K562 (cell line): Measurements from ENCODE around the gene TENT4B. TPM values are rescaled to one million over a fixed set of nuclear protein-coding genes. Genes with fewer than 3 reads are reported as not detected.
A peak's percentile ranks its signal among the peaks of the same experiment; 100 is the strongest.

Experiments
- ETS2 ChIP-seq: IDR thresholded peaks from 2 replicates; pipeline ENCODE4 v1.6.1; 2016; ENCODE audit warnings: borderline replicate concordance, missing genetic modification characterization, mild to moderate bottlenecking, moderate library complexity, missing compliant biosample characterization; ENCODE audit not compliant: poor library complexity, severe bottlenecking
- GTF2F1 ChIP-seq: IDR thresholded peaks from 2 replicates; pipeline ENCODE4 v1.6.1; 2011; ENCODE audit warnings: low read depth, low read length, improper control_type of control experiment
- KHSRP ChIP-seq: fragments of 450-650 bp; IDR thresholded peaks from 2 replicates; pipeline ENCODE4 v1.6.1; 2017
- MTA3 ChIP-seq: fragments of 450-650 bp; formaldehyde crosslinking; IDR thresholded peaks from 2 replicates; pipeline ENCODE4 v1.6.1; 2017; ENCODE audit warnings: mild to moderate bottlenecking, borderline replicate concordance
- ZBTB7A ChIP-seq: IDR thresholded peaks from 2 replicates; pipeline ENCODE4 v1.6.1; 2011; ENCODE audit warnings: low read depth, mild to moderate bottlenecking, low read length, moderate library complexity, borderline replicate concordance; ENCODE audit not compliant: control insufficient read depth
- ZNF133 ChIP-seq: fragments of 250-450 bp; sonication (Bioruptor Pico); IDR thresholded peaks from 2 replicates; pipeline ENCODE4 v1.4.0; 2020; ENCODE audit warnings: mild to moderate bottlenecking
- polyA plus RNA-seq, 8 experiments: library from polyadenylated mRNA; depleted of rRNA in 4 of 8; stranded (reverse) in 5 of 8; unstranded in 3 of 8; fragments of >200 nt; fragmentation: Nextera tagmentation in 2 of 8; fragmentation: Illumina TruSeq in 1 of 8; extraction: Ambion mirVana in 2 of 8; extraction: Trizol in 1 of 8; gene quantifications; 2 replicates each; pipeline versions ENCODE4 v1.2.1 to v1.2.3, GENCODE V29; 2011 to 2014; ENCODE audit warnings: inconsistent platforms in 1 of 8, missing spikeins in 1 of 8
- total RNA-seq, 7 experiments: library from RNA; depleted of rRNA in 6 of 7; stranded (reverse); fragments of >200 nt in 6 of 7; fragmentation: Illumina TruSeq in 2 of 7; extraction: Trizol in 2 of 7; gene quantifications; 2 replicates each; pipeline versions ENCODE4 v1.2.1 to v1.2.3, GENCODE V29; 2011 to 2021; ENCODE audit warnings: low replicate concordance in 1 of 7
- TF ChIP-seq, protein P1 (sequence below), 2 experiments: IDR thresholded peaks; 2 replicates each; pipeline ENCODE4 v1.6.1; 2012; ENCODE audit warnings: improper control_type of control experiment in 2 of 2, low read depth in 2 of 2, low read length in 2 of 2, borderline replicate concordance in 1 of 2
- TF ChIP-seq, protein P2 (sequence below): IDR thresholded peaks from 2 replicates; pipeline ENCODE4 v1.6.1; 2012; ENCODE audit warnings: low read depth, low read length, improper control_type of control experiment, borderline replicate concordance
- TF ChIP-seq, protein P3 (sequence below), 2 experiments: fragments of 450-650 bp; formaldehyde crosslinking in 1 of 2; IDR thresholded peaks; 2 replicates each; pipeline versions ENCODE4 v1.4.0 to v1.6.1; 2014 to 2020; ENCODE audit warnings: mild to moderate bottlenecking in 2 of 2, borderline replicate concordance in 1 of 2, low read depth in 1 of 2
- TF ChIP-seq, protein P4 (sequence below): fragments of 450-650 bp; IDR thresholded peaks from 2 replicates; pipeline ENCODE4 v1.6.1; 2017; ENCODE audit warnings: antibody characterized with exemption, mild to moderate bottlenecking

TENT4B gene
- total and polyA plus RNA-seq, 9 of the 15 experiments (the other 6 are each of a cell fraction or from before 2014, with no cell fraction given), result 5.2 to 8.4 (median 7.0) TPM

DNA sequence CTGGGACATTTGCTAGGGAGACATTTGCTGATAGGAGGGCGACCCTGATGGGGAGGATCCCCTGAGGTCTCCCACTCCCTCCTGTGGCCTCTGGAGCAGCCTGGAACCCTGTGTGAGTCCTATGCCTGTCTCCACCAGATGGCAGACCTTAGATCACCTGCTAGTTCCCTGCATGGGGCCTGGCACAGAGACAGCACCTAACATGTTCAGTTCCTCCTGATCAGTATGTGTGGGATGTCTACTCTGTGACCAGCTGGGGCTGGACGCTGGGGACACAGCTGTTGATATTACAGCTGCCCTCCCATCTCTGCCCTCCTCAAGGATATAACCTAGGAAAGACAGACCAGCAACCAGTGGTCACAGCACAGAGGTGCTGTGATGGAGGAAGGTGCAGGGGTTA lies 112.2 kb downstream of the TENT4B start (continued):
- TF ChIP-seq, protein P1, sequence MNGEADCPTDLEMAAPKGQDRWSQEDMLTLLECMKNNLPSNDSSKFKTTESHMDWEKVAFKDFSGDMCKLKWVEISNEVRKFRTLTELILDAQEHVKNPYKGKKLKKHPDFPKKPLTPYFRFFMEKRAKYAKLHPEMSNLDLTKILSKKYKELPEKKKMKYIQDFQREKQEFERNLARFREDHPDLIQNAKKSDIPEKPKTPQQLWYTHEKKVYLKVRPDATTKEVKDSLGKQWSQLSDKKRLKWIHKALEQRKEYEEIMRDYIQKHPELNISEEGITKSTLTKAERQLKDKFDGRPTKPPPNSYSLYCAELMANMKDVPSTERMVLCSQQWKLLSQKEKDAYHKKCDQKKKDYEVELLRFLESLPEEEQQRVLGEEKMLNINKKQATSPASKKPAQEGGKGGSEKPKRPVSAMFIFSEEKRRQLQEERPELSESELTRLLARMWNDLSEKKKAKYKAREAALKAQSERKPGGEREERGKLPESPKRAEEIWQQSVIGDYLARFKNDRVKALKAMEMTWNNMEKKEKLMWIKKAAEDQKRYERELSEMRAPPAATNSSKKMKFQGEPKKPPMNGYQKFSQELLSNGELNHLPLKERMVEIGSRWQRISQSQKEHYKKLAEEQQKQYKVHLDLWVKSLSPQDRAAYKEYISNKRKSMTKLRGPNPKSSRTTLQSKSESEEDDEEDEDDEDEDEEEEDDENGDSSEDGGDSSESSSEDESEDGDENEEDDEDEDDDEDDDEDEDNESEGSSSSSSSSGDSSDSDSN (IDR thresholded peaks at IDR 0.05; ENCODE audit: borderline replicate concordance in 1 of 2, low read depth in 2 of 2, low read length in 2 of 2), result 0 out of 4 replicates have a peak, but pooled peaks of 1 of the 2 experiments have one; percentile 24
- no peak for TF ChIP-seq KHSRP
- TF ChIP-seq ETS2 (tag), result no peak
- TF ChIP-seq, protein P2, sequence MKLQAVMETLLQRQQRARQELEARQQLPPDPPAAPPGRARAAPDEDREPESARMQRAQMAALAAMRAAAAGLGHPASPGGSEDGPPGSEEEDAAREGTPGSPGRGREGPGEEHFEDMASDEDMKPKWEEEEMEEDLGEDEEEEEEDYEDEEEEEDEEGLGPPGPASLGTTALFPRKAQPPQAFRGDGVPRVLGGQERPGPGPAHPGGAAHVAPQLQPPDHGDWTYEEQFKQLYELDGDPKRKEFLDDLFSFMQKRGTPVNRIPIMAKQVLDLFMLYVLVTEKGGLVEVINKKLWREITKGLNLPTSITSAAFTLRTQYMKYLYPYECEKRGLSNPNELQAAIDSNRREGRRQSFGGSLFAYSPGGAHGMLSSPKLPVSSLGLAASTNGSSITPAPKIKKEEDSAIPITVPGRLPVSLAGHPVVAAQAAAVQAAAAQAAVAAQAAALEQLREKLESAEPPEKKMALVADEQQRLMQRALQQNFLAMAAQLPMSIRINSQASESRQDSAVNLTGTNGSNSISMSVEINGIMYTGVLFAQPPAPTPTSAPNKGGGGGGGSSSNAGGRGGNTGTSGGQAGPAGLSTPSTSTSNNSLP, result no peak
- TF ChIP-seq, protein P3, sequence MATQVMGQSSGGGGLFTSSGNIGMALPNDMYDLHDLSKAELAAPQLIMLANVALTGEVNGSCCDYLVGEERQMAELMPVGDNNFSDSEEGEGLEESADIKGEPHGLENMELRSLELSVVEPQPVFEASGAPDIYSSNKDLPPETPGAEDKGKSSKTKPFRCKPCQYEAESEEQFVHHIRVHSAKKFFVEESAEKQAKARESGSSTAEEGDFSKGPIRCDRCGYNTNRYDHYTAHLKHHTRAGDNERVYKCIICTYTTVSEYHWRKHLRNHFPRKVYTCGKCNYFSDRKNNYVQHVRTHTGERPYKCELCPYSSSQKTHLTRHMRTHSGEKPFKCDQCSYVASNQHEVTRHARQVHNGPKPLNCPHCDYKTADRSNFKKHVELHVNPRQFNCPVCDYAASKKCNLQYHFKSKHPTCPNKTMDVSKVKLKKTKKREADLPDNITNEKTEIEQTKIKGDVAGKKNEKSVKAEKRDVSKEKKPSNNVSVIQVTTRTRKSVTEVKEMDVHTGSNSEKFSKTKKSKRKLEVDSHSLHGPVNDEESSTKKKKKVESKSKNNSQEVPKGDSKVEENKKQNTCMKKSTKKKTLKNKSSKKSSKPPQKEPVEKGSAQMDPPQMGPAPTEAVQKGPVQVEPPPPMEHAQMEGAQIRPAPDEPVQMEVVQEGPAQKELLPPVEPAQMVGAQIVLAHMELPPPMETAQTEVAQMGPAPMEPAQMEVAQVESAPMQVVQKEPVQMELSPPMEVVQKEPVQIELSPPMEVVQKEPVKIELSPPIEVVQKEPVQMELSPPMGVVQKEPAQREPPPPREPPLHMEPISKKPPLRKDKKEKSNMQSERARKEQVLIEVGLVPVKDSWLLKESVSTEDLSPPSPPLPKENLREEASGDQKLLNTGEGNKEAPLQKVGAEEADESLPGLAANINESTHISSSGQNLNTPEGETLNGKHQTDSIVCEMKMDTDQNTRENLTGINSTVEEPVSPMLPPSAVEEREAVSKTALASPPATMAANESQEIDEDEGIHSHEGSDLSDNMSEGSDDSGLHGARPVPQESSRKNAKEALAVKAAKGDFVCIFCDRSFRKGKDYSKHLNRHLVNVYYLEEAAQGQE (IDR thresholded peaks at IDR 0.05; ENCODE audit: borderline replicate concordance), result peak; percentile 23; the same call in 1 of the 2 replicates
- TF ChIP-seq, protein P3 (CRISPR knock-in tag; IDR thresholded peaks at IDR 0.05; ENCODE audit: low read depth), result no peak
- 0 out of 2 replicates have a peak, but pooled peaks have one; percentile 17 for TF ChIP-seq MTA3
- no peak for TF ChIP-seq ZNF133
- TF ChIP-seq GTF2F1, result no peak
- TF ChIP-seq ZBTB7A, result peak; percentile 43; the same call in 1 of the 2 replicates
- TF ChIP-seq, protein P4, sequence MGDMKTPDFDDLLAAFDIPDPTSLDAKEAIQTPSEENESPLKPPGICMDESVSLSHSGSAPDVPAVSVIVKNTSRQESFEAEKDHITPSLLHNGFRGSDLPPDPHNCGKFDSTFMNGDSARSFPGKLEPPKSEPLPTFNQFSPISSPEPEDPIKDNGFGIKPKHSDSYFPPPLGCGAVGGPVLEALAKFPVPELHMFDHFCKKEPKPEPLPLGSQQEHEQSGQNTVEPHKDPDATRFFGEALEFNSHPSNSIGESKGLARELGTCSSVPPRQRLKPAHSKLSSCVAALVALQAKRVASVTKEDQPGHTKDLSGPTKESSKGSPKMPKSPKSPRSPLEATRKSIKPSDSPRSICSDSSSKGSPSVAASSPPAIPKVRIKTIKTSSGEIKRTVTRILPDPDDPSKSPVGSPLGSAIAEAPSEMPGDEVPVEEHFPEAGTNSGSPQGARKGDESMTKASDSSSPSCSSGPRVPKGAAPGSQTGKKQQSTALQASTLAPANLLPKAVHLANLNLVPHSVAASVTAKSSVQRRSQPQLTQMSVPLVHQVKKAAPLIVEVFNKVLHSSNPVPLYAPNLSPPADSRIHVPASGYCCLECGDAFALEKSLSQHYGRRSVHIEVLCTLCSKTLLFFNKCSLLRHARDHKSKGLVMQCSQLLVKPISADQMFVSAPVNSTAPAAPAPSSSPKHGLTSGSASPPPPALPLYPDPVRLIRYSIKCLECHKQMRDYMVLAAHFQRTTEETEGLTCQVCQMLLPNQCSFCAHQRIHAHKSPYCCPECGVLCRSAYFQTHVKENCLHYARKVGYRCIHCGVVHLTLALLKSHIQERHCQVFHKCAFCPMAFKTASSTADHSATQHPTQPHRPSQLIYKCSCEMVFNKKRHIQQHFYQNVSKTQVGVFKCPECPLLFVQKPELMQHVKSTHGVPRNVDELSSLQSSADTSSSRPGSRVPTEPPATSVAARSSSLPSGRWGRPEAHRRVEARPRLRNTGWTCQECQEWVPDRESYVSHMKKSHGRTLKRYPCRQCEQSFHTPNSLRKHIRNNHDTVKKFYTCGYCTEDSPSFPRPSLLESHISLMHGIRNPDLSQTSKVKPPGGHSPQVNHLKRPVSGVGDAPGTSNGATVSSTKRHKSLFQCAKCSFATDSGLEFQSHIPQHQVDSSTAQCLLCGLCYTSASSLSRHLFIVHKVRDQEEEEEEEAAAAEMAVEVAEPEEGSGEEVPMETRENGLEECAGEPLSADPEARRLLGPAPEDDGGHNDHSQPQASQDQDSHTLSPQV, result peak; percentile 58; the same call in 1 of the 2 replicates
